GM08714 (cell line): Measurements from ENCODE around the gene KRTAP26-1.

Experiments used
- H3K4me3 ChIP-seq: fragments of 200-500 bp; sonication (Bioruptor generic); 2 replicates; pipeline ENCODE4 v1.5.1; 2014; ENCODE audit warnings: mild to moderate bottlenecking, low read length, inconsistent platforms
- ZNF274 ChIP-seq: IDR thresholded peaks from 2 replicates; pipeline ENCODE4 v1.6.1; 2012; ENCODE audit warnings: mild to moderate bottlenecking, low read depth, low read length

Gene KRTAP26-1, protein sequence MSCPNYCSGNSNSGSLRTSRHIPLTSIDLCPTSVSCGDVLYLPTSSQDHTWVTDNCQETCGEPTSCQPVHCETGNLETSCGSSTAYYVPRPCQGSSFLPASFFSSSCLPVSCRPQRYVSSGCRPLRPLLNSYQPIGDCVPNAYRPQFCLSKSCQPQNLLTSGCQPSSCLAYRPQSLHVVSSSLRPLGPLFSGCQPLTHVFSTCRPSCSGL

DNA sequence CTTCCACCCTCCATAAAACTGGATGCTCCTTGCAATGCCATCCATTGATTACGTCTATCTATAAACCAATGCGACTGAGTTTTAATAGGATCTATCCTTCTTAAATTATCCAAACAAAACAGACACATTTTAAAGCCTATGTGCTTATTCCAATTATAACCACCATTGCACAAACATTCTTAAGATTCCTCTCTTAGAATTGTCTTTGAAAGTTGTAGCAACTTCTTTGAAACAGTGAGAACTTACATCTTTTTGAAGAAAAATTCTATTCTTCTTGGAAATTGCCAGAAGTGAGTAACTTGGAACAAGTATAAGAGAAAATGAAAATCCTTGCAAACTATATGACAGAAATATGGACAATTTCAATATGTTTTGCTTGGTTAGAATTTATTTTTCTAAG lies at the start of gene KRTAP26-1:
KRTAP26-1 (minus strand) TSS at position 101 of the 400 bp plus-strand sequence. CDS start 280 bp downstream, outside the sequence.
- TF ChIP-seq ZNF274, result no peak
- no peak within 1 kb of the TSS for H3K4me3 ChIP-seq

DNA sequence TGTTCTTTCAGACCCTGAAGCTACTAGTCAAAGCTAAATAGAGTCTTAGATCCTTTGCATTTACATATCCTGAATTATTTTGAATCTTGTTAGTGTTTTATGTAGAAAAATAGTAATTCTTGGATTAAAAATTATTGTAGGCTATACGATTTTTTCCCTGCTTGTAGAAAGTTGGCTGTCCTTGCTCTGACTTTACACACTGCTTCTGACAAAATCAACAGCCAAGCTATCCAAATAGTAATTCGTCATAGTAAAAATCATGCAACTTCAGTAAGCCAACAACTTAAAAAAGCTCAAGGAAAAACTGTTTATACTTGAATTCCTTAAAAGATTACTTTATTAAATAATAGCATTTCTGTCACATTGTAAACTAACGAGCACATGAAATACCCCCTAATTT lies 35.8 kb upstream of the KRTAP26-1 start:
- H3K4me3 ChIP-seq, result no peak overlapping the region
- TF ChIP-seq ZNF274, result no peak

- no peak overlapping the region for H3K4me3 ChIP-seq
- no peak for TF ChIP-seq ZNF274
These were observed 34.3 kb upstream of the KRTAP26-1 start for GRCh38 chr21:30354308-30355005.

GRCh38 chr21:30351534-30351933 lies 31.4 kb upstream of the KRTAP26-1 start:
- TF ChIP-seq ZNF274, result no peak
- H3K4me3 ChIP-seq, result no peak overlapping the region

DNA sequence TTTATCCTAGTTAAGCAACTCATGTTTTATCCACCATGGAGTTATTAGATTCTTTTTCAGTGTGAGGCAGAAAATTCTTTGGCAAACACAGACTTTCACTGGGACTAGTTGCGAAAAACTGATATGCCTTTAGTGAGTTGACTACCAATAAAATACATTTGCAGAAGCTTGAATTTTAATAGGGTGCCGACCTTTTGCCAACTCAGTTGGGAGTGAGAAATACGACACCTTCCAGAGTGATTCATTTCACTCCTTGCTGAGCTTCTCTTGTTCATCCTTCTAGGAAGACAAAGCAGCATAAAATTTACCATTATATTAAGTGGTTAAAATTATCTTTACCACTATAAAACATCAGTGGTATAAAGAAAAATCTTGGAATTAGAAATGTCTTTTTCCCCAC lies 29.5 kb upstream of the KRTAP26-1 start:
- no peak for TF ChIP-seq ZNF274

GRCh38 chr21:30348506-30348905 lies 28.4 kb upstream of the KRTAP26-1 start, which contains the start of gene KRTAP23-1:
TSS of gene KRTAP23-1 (minus strand) at chr21:30348606. CDS start at chr21:30348606, 0 bp downstream.
- TF ChIP-seq ZNF274, result no peak

More for the DNA sequence above, 29.5 kb upstream of the KRTAP26-1 start:
- H3K4me3 ChIP-seq, result no peak overlapping the region

GRCh38 chr21:30345014-30345413 lies 24.9 kb upstream of the KRTAP26-1 start:
- H3K4me3 ChIP-seq, result no peak overlapping the region
- no peak for TF ChIP-seq ZNF274

More at GRCh38 chr21:30348506-30348905, 28.4 kb upstream of the KRTAP26-1 start, which contains the start of gene KRTAP23-1:
- H3K4me3 ChIP-seq, result no peak within 1 kb of the TSS

DNA sequence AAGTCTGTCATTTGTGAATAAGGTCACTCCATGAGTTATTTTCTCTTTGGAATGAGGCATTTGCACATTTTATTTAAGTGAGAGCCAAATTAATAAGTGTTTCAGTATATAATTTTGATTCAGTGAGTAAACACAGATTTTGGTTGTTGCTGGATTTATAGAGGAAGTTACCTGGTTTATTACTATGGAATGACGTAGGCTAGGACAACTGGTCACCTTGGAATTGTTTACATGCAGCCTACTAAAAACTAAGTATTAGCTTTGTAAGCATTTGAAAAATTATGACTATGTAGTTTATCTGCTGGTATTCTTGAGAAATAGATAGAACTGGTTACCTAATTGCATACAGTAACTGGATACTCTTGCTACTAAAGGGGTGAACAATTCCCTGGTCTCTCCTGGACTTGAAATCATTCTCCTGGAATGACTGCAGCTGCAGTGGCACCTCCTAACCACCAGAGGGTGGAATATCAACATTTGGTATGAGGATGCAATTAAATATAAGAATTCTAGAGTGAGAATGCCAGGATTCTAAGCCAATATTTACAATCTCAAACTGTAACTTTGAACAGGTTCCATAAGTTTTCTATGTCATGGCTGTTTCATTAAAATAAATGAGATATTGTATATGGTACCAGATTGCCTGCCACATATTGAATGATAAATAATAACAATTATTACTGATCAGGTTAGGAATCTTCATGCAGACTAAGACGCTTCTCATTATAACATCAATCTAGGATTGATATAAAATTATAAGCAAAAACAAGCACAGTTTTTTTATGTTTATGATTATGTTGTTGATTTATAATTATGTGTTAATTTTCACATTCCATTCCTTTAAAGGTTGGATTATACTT lies 20.8 kb upstream of the KRTAP26-1 start:
- no peak for TF ChIP-seq ZNF274
- H3K4me3 ChIP-seq, result no peak overlapping the region

GRCh38 chr21:30338717-30339116 lies 18.6 kb upstream of the KRTAP26-1 start:
- no peak overlapping the region for H3K4me3 ChIP-seq
- TF ChIP-seq ZNF274, result no peak

DNA sequence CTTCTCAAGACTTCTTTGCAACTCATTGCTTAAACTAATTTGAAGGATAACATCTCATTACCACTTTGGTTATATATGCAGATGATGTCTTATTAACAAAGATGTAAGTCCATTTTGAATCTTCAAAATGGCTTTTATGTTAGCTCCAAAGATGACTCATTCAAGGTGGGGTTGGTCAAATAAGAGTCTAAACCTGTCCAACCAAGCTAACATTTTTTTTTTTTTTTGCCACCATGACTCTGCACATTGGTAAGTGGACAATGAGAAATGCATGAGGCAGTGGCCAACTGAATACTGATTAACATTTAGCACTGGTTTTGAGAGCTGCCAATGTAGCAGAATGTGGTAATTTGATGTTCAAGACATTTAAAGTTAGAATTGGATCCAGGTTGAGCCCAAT lies 17.7 kb upstream of the KRTAP26-1 start:
- no peak for TF ChIP-seq ZNF274

DNA sequence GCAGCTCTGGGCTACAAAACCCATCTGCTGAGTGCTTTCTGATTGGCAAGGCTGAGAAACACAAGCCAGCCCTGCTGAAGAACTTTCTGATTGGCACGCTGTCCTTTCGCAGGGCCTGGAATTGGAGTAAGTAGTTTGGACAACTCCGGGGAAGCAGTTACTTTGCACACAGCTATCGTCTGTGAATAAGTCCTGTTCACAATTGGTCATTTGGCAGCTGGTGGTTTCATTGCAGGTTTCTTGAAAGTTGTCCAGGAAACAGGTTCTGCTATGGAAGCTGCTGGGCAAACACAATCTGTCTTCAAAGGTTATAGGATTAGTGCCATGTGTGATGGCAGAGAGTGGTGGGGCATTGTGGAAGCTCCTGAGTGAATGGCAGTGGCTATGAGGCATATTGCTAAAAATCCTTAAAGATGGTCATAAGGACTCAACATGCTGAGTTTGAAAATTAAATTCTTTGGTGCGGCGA lies 17.2 kb upstream of the KRTAP26-1 start, which contains the start of gene KRTAP27-1:
KRTAP27-1 (minus strand) TSS at position 419 of the 469 bp plus-strand sequence; CDS start at position 393, 26 bp downstream.
- no peak for TF ChIP-seq ZNF274
- no peak within 1 kb of the TSS for H3K4me3 ChIP-seq

More for the DNA sequence above, 17.7 kb upstream of the KRTAP26-1 start:
- no peak overlapping the region for H3K4me3 ChIP-seq

- H3K4me3 ChIP-seq, result no peak overlapping the region
- no peak for TF ChIP-seq ZNF274
These were observed 16.5 kb upstream of the KRTAP26-1 start for GRCh38 chr21:30336596-30336995.

DNA sequence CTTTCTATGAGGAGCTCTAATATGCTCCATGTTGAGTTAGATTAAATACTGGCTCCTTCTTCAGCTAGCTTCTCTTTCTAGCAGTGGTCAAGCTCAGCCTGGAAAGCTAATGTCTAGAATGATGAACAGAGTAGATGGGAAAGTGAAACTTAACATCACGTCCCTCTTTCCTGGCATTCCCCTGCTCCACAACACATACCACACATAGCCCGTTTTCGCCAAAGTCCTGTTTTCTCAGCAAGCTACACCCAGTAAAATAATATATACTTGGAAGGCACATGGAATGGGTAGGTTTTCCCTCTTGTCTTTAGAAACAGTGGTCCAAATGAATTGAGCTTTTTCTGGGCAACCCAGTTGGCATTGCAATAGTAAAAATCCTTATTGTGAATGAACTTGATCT lies 13.6 kb upstream of the KRTAP26-1 start:
- H3K4me3 ChIP-seq, result no peak overlapping the region
- TF ChIP-seq ZNF274, result no peak

- TF ChIP-seq ZNF274, result no peak
These were observed 12.6 kb upstream of the KRTAP26-1 start for GRCh38 chr21:30332681-30333080.

More at GRCh38 chr21:30332681-30333080, 12.6 kb upstream of the KRTAP26-1 start:
- no peak overlapping the region for H3K4me3 ChIP-seq
